22Rv1 (cell line): Measurements from ENCODE around the gene SUMO2.

ENCODE experiments used
- ZFX ChIP-seq: fragments of 450-650 bp; IDR thresholded peaks from 2 replicates; pipeline ENCODE4 v1.6.1; 2017; ENCODE audit warnings: antibody characterized with exemption, borderline replicate concordance
- TF ChIP-seq, protein P1 (sequence below): fragments of 450-650 bp; IDR thresholded peaks from 2 replicates; pipeline ENCODE4 v1.5.1; 2017; ENCODE audit warnings: mild to moderate bottlenecking

DNA sequence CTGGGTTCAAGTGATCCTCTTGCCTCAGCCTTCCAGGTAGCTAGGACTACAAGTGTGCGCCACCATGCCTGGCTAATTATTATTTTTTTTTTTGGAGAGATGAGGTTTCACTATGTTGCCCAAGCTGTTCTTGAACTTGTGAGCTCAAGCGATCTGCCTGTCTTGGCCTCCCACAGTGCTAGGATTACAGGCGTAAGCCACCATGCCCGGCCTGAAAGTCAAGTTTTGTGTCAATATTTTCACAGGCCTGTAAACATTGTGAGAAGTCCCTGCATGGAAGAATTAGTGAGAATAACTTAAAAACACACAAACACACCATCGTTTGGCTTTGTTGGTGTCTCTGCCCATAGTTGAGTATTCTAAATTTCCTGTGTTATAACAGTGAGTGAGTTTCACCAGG, 45.0 kb upstream of the SUMO2 start:
- TF ChIP-seq, protein P1, sequence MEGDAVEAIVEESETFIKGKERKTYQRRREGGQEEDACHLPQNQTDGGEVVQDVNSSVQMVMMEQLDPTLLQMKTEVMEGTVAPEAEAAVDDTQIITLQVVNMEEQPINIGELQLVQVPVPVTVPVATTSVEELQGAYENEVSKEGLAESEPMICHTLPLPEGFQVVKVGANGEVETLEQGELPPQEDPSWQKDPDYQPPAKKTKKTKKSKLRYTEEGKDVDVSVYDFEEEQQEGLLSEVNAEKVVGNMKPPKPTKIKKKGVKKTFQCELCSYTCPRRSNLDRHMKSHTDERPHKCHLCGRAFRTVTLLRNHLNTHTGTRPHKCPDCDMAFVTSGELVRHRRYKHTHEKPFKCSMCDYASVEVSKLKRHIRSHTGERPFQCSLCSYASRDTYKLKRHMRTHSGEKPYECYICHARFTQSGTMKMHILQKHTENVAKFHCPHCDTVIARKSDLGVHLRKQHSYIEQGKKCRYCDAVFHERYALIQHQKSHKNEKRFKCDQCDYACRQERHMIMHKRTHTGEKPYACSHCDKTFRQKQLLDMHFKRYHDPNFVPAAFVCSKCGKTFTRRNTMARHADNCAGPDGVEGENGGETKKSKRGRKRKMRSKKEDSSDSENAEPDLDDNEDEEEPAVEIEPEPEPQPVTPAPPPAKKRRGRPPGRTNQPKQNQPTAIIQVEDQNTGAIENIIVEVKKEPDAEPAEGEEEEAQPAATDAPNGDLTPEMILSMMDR: no peak
- no peak for TF ChIP-seq ZFX
